ENCODE measurements around the gene ACSF2.

GRCh38 chr17:50520483-50520882 lies 94.5 kb downstream of the ACSF2 start:
- no peak for TF ChIP-seq CTCF (IDR thresholded peaks at IDR 0.05)
- TF ChIP-seq POLR2A (IDR thresholded peaks at IDR 0.05) = no peak
